Measurements from ENCODE around the gene ATP6V0C.
A peak's percentile ranks its signal among the peaks of the same experiment; 100 is the strongest.

Gene ATP6V0C

GRCh38 chr16:2528161-2529060, 14.7 kb downstream of the ATP6V0C start:
- DNase-seq (ENCODE audit: low read depth) = no peak
- H3K4me3 ChIP-seq (ENCODE audit: low read length) = no peak overlapping the region
- TF ChIP-seq, protein P1, sequence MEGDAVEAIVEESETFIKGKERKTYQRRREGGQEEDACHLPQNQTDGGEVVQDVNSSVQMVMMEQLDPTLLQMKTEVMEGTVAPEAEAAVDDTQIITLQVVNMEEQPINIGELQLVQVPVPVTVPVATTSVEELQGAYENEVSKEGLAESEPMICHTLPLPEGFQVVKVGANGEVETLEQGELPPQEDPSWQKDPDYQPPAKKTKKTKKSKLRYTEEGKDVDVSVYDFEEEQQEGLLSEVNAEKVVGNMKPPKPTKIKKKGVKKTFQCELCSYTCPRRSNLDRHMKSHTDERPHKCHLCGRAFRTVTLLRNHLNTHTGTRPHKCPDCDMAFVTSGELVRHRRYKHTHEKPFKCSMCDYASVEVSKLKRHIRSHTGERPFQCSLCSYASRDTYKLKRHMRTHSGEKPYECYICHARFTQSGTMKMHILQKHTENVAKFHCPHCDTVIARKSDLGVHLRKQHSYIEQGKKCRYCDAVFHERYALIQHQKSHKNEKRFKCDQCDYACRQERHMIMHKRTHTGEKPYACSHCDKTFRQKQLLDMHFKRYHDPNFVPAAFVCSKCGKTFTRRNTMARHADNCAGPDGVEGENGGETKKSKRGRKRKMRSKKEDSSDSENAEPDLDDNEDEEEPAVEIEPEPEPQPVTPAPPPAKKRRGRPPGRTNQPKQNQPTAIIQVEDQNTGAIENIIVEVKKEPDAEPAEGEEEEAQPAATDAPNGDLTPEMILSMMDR (conservative IDR thresholded peaks at IDR 0.05; ENCODE audit: low read depth, low read length) = no peak

GRCh38 chr16:2529061-2529931, 15.5 kb downstream of the ATP6V0C start:
- DNase-seq (ENCODE audit: low read depth) = no peak
- TF ChIP-seq, protein P1 (conservative IDR thresholded peaks at IDR 0.05; ENCODE audit: low read depth, low read length) = peak; percentile 5
- H3K4me3 ChIP-seq (ENCODE audit: low read length) = no peak overlapping the region

DNA sequence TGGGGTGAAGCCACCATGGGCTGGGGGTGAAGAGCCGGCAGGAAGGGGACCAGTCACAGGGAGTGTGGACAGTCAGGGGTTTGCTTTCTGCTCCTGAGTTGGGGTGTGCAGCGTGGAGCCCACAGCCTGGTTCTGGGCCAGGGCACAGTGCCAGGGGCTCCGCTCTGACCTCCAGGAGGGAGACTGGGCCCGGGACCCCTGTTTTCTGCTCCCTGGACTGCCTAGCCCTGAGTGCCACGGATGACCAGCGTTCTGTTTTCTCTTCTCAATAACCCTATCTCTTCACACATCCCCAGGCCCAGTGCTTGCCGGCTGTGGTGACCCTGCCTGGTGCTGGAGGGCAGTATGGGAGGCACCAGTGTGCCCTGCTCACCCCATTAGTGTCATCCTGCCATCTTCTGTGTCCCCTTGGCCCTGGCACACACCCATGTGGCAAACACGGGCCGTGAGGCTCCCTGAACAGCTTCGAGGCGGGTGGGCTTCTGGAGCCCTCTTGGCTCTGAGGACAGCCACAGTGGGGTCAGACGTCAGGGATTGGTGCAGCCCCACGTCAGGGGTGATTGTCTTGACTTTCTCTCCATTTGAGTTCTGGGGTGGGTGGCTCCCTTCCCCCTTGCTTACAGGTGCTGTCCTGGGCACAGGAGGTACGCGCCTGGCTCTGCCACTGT, 16.3 kb downstream of the ATP6V0C start:
- TF ChIP-seq, protein P1 (conservative IDR thresholded peaks at IDR 0.05; ENCODE audit: low read depth, low read length) = no peak
- no peak overlapping the region for H3K4me3 ChIP-seq (ENCODE audit: low read length)
- no peak for DNase-seq (ENCODE audit: low read depth)

DNA sequence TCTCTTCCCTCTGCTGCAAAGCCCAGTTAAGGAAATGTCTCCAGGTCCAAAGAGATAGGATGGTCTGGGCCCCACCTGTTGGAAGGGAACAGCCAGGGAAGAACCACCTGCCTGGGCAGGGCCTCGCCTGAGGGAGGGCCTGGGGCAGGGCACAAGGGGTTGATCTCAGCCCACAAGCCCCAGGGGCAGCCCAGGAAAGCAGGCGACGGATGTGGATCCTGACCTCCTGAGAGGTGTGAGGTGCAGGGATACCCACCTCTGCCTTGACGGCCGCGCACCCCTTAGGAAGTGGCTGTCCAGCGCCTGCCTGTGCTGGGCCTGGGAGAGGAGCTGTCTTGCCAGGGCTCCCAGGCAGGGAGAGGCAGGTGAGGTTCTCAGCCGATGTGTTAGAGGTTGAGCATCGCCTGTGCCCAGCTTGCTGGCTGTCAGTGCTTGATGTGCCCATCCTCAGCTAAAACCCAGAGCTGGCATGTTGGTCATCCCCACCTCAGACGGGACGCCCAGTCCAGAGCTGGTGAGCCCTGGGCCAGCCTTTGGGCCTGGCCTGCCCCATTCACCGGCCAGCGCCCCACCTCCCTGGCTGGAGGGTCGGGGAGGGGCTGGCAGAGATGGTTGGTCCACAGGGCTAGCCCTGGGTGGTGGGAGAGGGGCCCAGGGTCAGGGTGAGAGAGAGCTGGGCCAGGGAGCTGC, 17.0 kb downstream of the ATP6V0C start:
- no peak for DNase-seq (ENCODE audit: low read depth)
- H3K4me3 ChIP-seq (ENCODE audit: low read length) = no peak overlapping the region
- TF ChIP-seq, protein P1 (conservative IDR thresholded peaks at IDR 0.05; ENCODE audit: low read depth, low read length) = no peak

GRCh38 chr16:2531371-2531695, 17.6 kb downstream of the ATP6V0C start, which contains the start of gene CEMP1:
TSS of gene CEMP1 (minus strand) at chr16:2531408. CDS start at chr16:2531073, 335 bp downstream.
- H3K4me3 ChIP-seq (ENCODE audit: low read length) = peak within 1 kb of the TSS; percentile 61
- TF ChIP-seq, protein P1 (conservative IDR thresholded peaks at IDR 0.05; ENCODE audit: low read depth, low read length) = no peak
- no peak for DNase-seq (ENCODE audit: low read depth)

GRCh38 chr16:2531696-2532493, 18.1 kb downstream of the ATP6V0C start:
- TF ChIP-seq, protein P1 (conservative IDR thresholded peaks at IDR 0.05; ENCODE audit: low read depth, low read length) = no peak
- H3K4me3 ChIP-seq (ENCODE audit: low read length) = peak overlapping the region; percentile 61
- peak; percentile 85 for DNase-seq (ENCODE audit: low read depth)
